HL-60 (cell line): Measurements from ENCODE around the gene PC.

Source experiments
- DNase-seq, 2 experiments: peaks; one replicate each; pipeline ENCODE4 v3.0.0-alpha.2; 2010 to 2020; ENCODE audit warnings: low read depth in 1 of 2, low spot score in 1 of 2
- H3K27ac ChIP-seq: fragments of 250-450 bp; sonication (Bioruptor Pico); replicated peaks from 2 replicates; pipeline ENCODE4 v1.5.1; 2020; ENCODE audit warnings: mild to moderate bottlenecking, moderate library complexity
- H3K27me3 ChIP-seq: fragments of 250-450 bp; sonication (Bioruptor Pico); 2 replicates; pipeline ENCODE4 v1.5.1; 2021; ENCODE audit warnings: mild to moderate bottlenecking, moderate library complexity; ENCODE audit not compliant: insufficient read depth, poor library complexity, severe bottlenecking
- H3K4me3 ChIP-seq: replicated peaks from 2 replicates; pipeline ENCODE4 v1.5.1; 2011; ENCODE audit warnings: mild to moderate bottlenecking, control low read depth, low read length; ENCODE audit not compliant: insufficient read depth
- CTCF ChIP-seq: IDR thresholded peaks from one replicate; pipeline ENCODE4 v1.5.1; 2011; ENCODE audit warnings: low read length, control low read depth, inconsistent platforms; ENCODE audit not compliant: insufficient read depth
- GABPA ChIP-seq: IDR thresholded peaks from 2 replicates; pipeline ENCODE4 v1.6.1; 2012; ENCODE audit warnings: low read depth
- POLR2AphosphoS5 ChIP-seq: IDR thresholded peaks from 2 replicates; pipeline ENCODE4 v1.6.1; 2012; ENCODE audit warnings: low read depth
- REST ChIP-seq: IDR thresholded peaks from 2 replicates; pipeline ENCODE4 v1.6.1; 2012; ENCODE audit warnings: low read depth; ENCODE audit not compliant: insufficient replicate concordance
- SPI1 ChIP-seq: IDR thresholded peaks from 2 replicates; pipeline ENCODE4 v1.6.1; 2012; ENCODE audit warnings: low read depth, mild to moderate bottlenecking, borderline replicate concordance

Gene PC

GRCh38 chr11:66983275-66983924 is 25.2 kb upstream of the PC start:
- Histone ChIP-seq H3K27ac (no peak overlapping the region), H3K4me3 (no peak overlapping the region), H3K27me3 (no peaks in the 10 kb centered on the region)
- TF ChIP-seq POLR2AphosphoS5 (no peak), CTCF (no peak), REST (no peak)
- no peak for DNase-seq

GRCh38 chr11:66981976-66982578 is 23.9 kb upstream of the PC start:
- Histone ChIP-seq H3K27ac (no peak overlapping the region), H3K4me3 (no peak overlapping the region), H3K27me3 (no peaks in the 10 kb centered on the region)
- DNase-seq, result peak; percentile 32 to 65
- no peak for TF ChIP-seq GABPA
- no peak for TF ChIP-seq REST
- TF ChIP-seq CTCF, result no peak
- no peak for TF ChIP-seq POLR2AphosphoS5
- TF ChIP-seq SPI1, result no peak

- no peak for DNase-seq
- no peaks in the 10 kb centered on the region for H3K27me3 ChIP-seq
- H3K27ac ChIP-seq, result no peak overlapping the region
- H3K4me3 ChIP-seq, result no peak overlapping the region
- no peak for TF ChIP-seq SPI1
- no peak for TF ChIP-seq GABPA
- no peak for TF ChIP-seq POLR2AphosphoS5
- no peak for TF ChIP-seq CTCF
- no peak for TF ChIP-seq REST
Observed at GRCh38 chr11:66979336-66979980, 21.3 kb upstream of the PC start.
